ENCODE measurements around the gene DIPK2B.

The DIPK2B gene

DNA sequence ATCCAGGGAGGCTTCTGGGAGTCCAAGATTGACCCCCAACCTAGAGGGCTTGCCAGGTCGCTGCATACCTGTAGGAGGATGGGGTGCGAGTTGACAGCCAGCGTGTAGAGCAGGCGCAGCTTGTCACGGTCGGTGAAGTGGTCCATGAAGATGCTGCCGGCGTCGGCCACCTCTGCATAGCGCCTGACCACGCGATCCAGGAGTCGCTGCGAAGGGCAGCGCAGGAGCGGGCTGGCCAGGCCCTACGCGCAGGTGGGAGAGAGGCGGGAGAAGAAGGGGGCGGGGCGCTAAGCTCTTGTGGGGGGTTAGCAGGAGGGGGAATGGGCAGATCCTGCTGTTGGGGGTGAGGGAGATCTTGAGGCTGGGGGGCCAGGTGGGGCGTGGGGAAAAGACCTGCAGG is 43.0 kb downstream of the DIPK2B start:
- no peak for DNase-seq

DNA sequence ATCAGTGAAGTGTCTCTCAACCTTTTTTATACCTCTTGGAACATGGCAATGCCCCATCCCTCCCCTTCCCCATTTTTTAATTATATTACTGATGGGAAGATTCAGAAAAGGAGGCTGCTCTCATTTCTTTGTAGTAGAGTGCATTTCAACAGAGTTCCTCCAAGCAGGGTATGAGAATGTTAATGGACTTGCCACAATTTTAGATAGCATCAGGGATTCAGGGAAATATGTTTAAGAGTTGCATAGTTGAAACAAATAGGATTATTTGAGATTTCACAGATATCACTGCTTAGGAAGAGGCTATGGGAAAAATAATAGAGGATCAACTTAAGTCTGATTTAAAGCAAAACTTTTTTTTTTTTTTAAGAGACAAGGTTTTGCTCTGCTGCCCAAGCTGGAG is 46.2 kb downstream of the DIPK2B start:
- no peak for DNase-seq

DNA sequence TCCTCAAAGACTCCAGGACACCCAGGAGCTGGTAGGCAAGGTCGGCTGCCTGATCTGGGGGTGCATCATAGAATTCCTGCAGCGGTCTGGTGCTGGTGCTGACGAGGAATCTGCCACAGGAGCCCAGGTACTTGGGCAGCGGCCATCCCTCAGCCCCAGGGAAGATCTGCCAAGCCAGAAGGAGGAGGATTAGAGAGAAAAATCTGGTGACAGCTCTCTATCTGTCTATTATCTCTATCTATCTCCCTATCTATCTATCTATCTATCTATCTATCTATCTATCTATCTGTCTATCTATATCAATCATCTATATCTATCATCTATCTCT is 46.7 kb downstream of the DIPK2B start:
- no peak for DNase-seq
